Peyer's patch (tissue), 4 donors: ENCODE results near the gene SZT2. TPM values are rescaled to one million over a fixed set of nuclear protein-coding genes. Genes with fewer than 3 reads are reported as not detected.

Experiments used
- DNase-seq, 3 donors: peaks; one replicate each; pipeline ENCODE4 v3.0.0-alpha.2; 2017 to 2019
- H3K27ac ChIP-seq, 4 donors: fragments of 200-600 bp; sonication (generic); one replicate each; pipeline ENCODE4 v1.5.1; 2016 to 2019
- H3K27me3 ChIP-seq, 2 donors: fragments of 200-600 bp; sonication (generic); one replicate each; pipeline ENCODE4 v1.5.1; 2019
- H3K36me3 ChIP-seq, 3 donors: fragments of 200-600 bp; sonication (generic); one replicate each; pipeline ENCODE4 v1.5.1; 2016 to 2019
- H3K4me1 ChIP-seq, 4 donors: fragments of 200-600 bp; sonication (generic); one replicate each; pipeline ENCODE4 v1.5.1; 2016 to 2019
- H3K4me3 ChIP-seq, 4 donors: fragments of 200-600 bp; sonication (generic); 1 replicate in 3 of 4; 2 replicates in 1 of 4; pipeline ENCODE4 v1.5.1; 2016 to 2019; ENCODE audit warnings: mild to moderate bottlenecking in 1 of 4
- H3K9me3 ChIP-seq, 4 donors: fragments of 200-600 bp; sonication (generic); one replicate each; pipeline ENCODE4 v1.5.1; 2016 to 2019; ENCODE audit warnings: mild to moderate bottlenecking in 1 of 4
- CTCF ChIP-seq, 6 experiments: fragments of 450-650 bp in 4 of 6; fragments of 200-600 bp in 2 of 6; sonication (generic) in 1 of 6; IDR thresholded peaks; one replicate each; pipeline ENCODE4 v1.5.1; 2017 to 2019; ENCODE audit warnings: antibody characterized with exemption in 6 of 6, mild to moderate bottlenecking in 3 of 6, moderate library complexity in 1 of 6
- POLR2A ChIP-seq, 2 donors: fragments of 450-650 bp; IDR thresholded peaks; one replicate each; pipeline ENCODE4 v1.5.1; 2017; ENCODE audit warnings: antibody characterized with exemption in 2 of 2, mild to moderate bottlenecking in 2 of 2, moderate library complexity in 2 of 2
- total RNA-seq, 4 donors: library from RNA; depleted of rRNA; stranded (reverse); fragments of >200 nt; gene quantifications; one replicate each; pipeline ENCODE4 v1.1.0, GENCODE V29; 2016

SZT2 gene
- total RNA-seq, 4 donors from 2014 or later: 76.9 to 129 (median 104) TPM

- Histone ChIP-seq H3K4me1 (peaks cover 0 to 5% (median 0%) of the 10 kb centered on the region in 4 donors), H3K36me3 (no peaks in the 10 kb centered on the region), H3K27me3 (no peaks in the 10 kb centered on the region), H3K9me3 (no peaks in the 10 kb centered on the region), H3K27ac (no peak overlapping the region), H3K4me3 (no peak overlapping the region)
- TF ChIP-seq CTCF (IDR thresholded peaks at IDR 0.05): no peak
- TF ChIP-seq POLR2A (IDR thresholded peaks at IDR 0.05): no peak
- no peak for DNase-seq
Measured at GRCh38 chr1:43477716-43478115, 88.0 kb downstream of the SZT2 start.

- Histone ChIP-seq H3K36me3 (no peaks in the 10 kb centered on the region), H3K27me3 (no peaks in the 10 kb centered on the region), H3K27ac (no peak overlapping the region), H3K9me3 (no peaks in the 10 kb centered on the region), H3K4me1 (peaks cover 0 to 5% (median 0%) of the 10 kb centered on the region in 4 donors), H3K4me3 (no peak overlapping the region)
- TF ChIP-seq CTCF (IDR thresholded peaks at IDR 0.05) (no peak), POLR2A (IDR thresholded peaks at IDR 0.05) (no peak)
- no peak for DNase-seq
Measured at GRCh38 chr1:43479414-43479813, 89.7 kb downstream of the SZT2 start.

GRCh38 chr1:43481491-43481890 is 91.8 kb downstream of the SZT2 start:
- peaks cover 0 to 5% (median 0%) of the 10 kb centered on the region in 4 donors for H3K4me1 ChIP-seq
- H3K27me3 ChIP-seq: no peaks in the 10 kb centered on the region
- no peak for DNase-seq
- no peaks in the 10 kb centered on the region for H3K9me3 ChIP-seq
- TF ChIP-seq CTCF (IDR thresholded peaks at IDR 0.05) (no peak), POLR2A (IDR thresholded peaks at IDR 0.05) (no peak)
- H3K27ac ChIP-seq: no peak overlapping the region
- H3K36me3 ChIP-seq: no peaks in the 10 kb centered on the region
- no peak overlapping the region for H3K4me3 ChIP-seq

- no peak overlapping the region for H3K4me3 ChIP-seq
- TF ChIP-seq CTCF (IDR thresholded peaks at IDR 0.05) (no peak), POLR2A (IDR thresholded peaks at IDR 0.05) (no peak)
- H3K27ac ChIP-seq: peak overlapping the region in 1 of 4 donors; percentile 33
- peaks cover 0 to 5% (median 0%) of the 10 kb centered on the region in 4 donors for H3K4me1 ChIP-seq
- no peak for DNase-seq
- no peaks in the 10 kb centered on the region for H3K36me3 ChIP-seq
- peaks cover 0 to 3% (median 0%) of the 10 kb centered on the region in 4 donors for H3K9me3 ChIP-seq
- H3K27me3 ChIP-seq: no peaks in the 10 kb centered on the region
Measured at GRCh38 chr1:43482215-43482614, 92.5 kb downstream of the SZT2 start.

GRCh38 chr1:43484367-43484766 is 94.7 kb downstream of the SZT2 start:
- Histone ChIP-seq H3K27me3 (no peaks in the 10 kb centered on the region), H3K4me1 (peaks cover 0 to 5% (median 0%) of the 10 kb centered on the region in 4 donors), H3K36me3 (no peaks in the 10 kb centered on the region), H3K9me3 (peaks cover 0 to 3% (median 0%) of the 10 kb centered on the region in 4 donors), H3K4me3 (no peak overlapping the region), H3K27ac (no peak overlapping the region)
- no peak for TF ChIP-seq CTCF (IDR thresholded peaks at IDR 0.05)
- no peak for TF ChIP-seq POLR2A (IDR thresholded peaks at IDR 0.05)
- DNase-seq: no peak

GRCh38 chr1:43488165-43488564 is 98.5 kb downstream of the SZT2 start:
- Histone ChIP-seq H3K27ac (no peak overlapping the region), H3K9me3 (peaks cover 0 to 13% (median 0%) of the 10 kb centered on the region in 4 donors), H3K27me3 (no peaks in the 10 kb centered on the region), H3K4me3 (no peak overlapping the region), H3K36me3 (no peaks in the 10 kb centered on the region), H3K4me1 (no peaks in the 10 kb centered on the region)
- TF ChIP-seq CTCF (IDR thresholded peaks at IDR 0.05) (no peak), POLR2A (IDR thresholded peaks at IDR 0.05) (no peak)
- no peak for DNase-seq
